Calu3 (cell line): Measurements from ENCODE around the gene C10orf143. TPM values are rescaled to one million over a fixed set of nuclear protein-coding genes. Genes with fewer than 3 reads are reported as not detected.

Experiments used
- BruUV-seq: library from RNA; stranded (reverse); fragments of 400-500 nt; replicated peaks from 2 replicates; lab custom pipeline; 2021; lab: Mats Ljungman, UMichigan
- CTCF ChIA-PET: fragments of 300-600 bp; sonication (Branson Sonifier 250); formaldehyde crosslinking; loops from one replicate; lab custom pipeline; 2022; ENCODE audit warnings: antibody characterized with exemption; lab: Charles Lee
- DNase-seq: peaks from one replicate; pipeline ENCODE4 v3.0.0; 2022
- H3K27ac Mint-ChIP-seq: one replicate; pipeline ENCODE4 v1.8.0; 2022; ENCODE audit warnings: mixed read lengths; ENCODE audit not compliant: unreplicated experiment
- H3K27me3 Mint-ChIP-seq: one replicate; pipeline ENCODE4 v1.8.0; 2022; ENCODE audit warnings: mixed read lengths; ENCODE audit not compliant: unreplicated experiment
- H3K36me3 Mint-ChIP-seq: one replicate; pipeline ENCODE4 v1.8.0; 2022; ENCODE audit warnings: mild to moderate bottlenecking, moderate library complexity, mixed read lengths; ENCODE audit not compliant: insufficient read depth, unreplicated experiment
- H3K4me1 Mint-ChIP-seq: one replicate; pipeline ENCODE4 v1.8.0; 2022; ENCODE audit warnings: mild to moderate bottlenecking, low read depth, mixed read lengths; ENCODE audit not compliant: unreplicated experiment
- H3K4me3 Mint-ChIP-seq: one replicate; pipeline ENCODE4 v1.8.0; 2022; ENCODE audit warnings: mild to moderate bottlenecking, low read depth, moderate library complexity, mixed read lengths; ENCODE audit not compliant: unreplicated experiment
- H3K9me3 Mint-ChIP-seq: one replicate; pipeline ENCODE4 v1.8.0; 2022; ENCODE audit warnings: low read depth, mixed read lengths; ENCODE audit not compliant: unreplicated experiment
- CTCF ChIP-seq: fragments of 200-600 bp; IDR thresholded peaks from one replicate; pipeline ENCODE4 v1.8.0; 2022; ENCODE audit warnings: antibody characterized with exemption; ENCODE audit not compliant: unreplicated experiment
- intact Hi-C: fragments of 100-400 bp; cut with micrococcal nuclease; formaldehyde crosslinking; loops from one replicate; pipeline ENCODE4 v1.10.0; 2022; ENCODE audit not compliant: unreplicated experiment
- total RNA-seq: library from RNA; stranded (reverse); gene quantifications from 2 replicates; pipeline ENCODE4 v1.2.3, GENCODE V29; 2022

Gene C10orf143
- total RNA-seq, 1 experiment from 2014 or later = 0.50 TPM

- H3K4me1 Mint-ChIP-seq = peaks cover 24% of the 10 kb centered on the region
- CTCF ChIA-PET = no interaction called here
- TF ChIP-seq CTCF = no peak
- no peaks in the 10 kb centered on the region for H3K9me3 Mint-ChIP-seq
- intact Hi-C loops = no loop called here
- no peak overlapping the region for H3K27ac Mint-ChIP-seq
- no TSS peak for BruUV-seq
- H3K36me3 Mint-ChIP-seq = peaks cover 31% of the 10 kb centered on the region
- DNase-seq = no peak
- no peaks in the 10 kb centered on the region for H3K27me3 Mint-ChIP-seq
- H3K4me3 Mint-ChIP-seq = no peak overlapping the region
Observed at GRCh38 chr10:130141460-130141859, 30.8 kb upstream of the C10orf143 start.

GRCh38 chr10:130141038-130141437 lies 30.4 kb upstream of the C10orf143 start:
- H3K9me3 Mint-ChIP-seq = no peaks in the 10 kb centered on the region
- no peak for TF ChIP-seq CTCF
- BruUV-seq = no TSS peak
- CTCF ChIA-PET = no interaction called here
- peaks cover 36% of the 10 kb centered on the region for H3K36me3 Mint-ChIP-seq
- intact Hi-C loops = no loop called here
- peaks cover 24% of the 10 kb centered on the region for H3K4me1 Mint-ChIP-seq
- no peak for DNase-seq
- no peak overlapping the region for H3K27ac Mint-ChIP-seq
- no peak overlapping the region for H3K4me3 Mint-ChIP-seq
- H3K27me3 Mint-ChIP-seq = no peaks in the 10 kb centered on the region

GRCh38 chr10:130140425-130140824 lies 29.8 kb upstream of the C10orf143 start:
- Mint-ChIP-seq H3K9me3 (no peaks in the 10 kb centered on the region), H3K27me3 (no peaks in the 10 kb centered on the region), H3K36me3 (peaks cover 42% of the 10 kb centered on the region), H3K4me1 (peaks cover 24% of the 10 kb centered on the region), H3K4me3 (no peak overlapping the region), H3K27ac (no peak overlapping the region)
- TF ChIP-seq CTCF = no peak
- intact Hi-C loops = no loop called here
- BruUV-seq = no TSS peak
- no peak for DNase-seq
- CTCF ChIA-PET = interaction anchor here (1.2 kb wide), 1 partner anchor 30 kb away, joined by 6 read pairs; no protein-coding TSS in a partner anchor

- H3K36me3 Mint-ChIP-seq = peaks cover 43% of the 10 kb centered on the region
- DNase-seq = peak; percentile 34
- TF ChIP-seq CTCF = no peak
- peak overlapping the region; percentile 80 for H3K4me3 Mint-ChIP-seq
- H3K27me3 Mint-ChIP-seq = no peaks in the 10 kb centered on the region
- peaks cover 24% of the 10 kb centered on the region for H3K4me1 Mint-ChIP-seq
- no peaks in the 10 kb centered on the region for H3K9me3 Mint-ChIP-seq
- CTCF ChIA-PET = interaction anchor here (0.7 to 3.3 kb wide), 3 partner anchors 28 to 671 kb away, joined by 5 to 20 read pairs (median 10); partner anchors contain the start of genes C10orf143 and MGMT
- no TSS peak for BruUV-seq
- intact Hi-C loops = loop anchor here (1.0 kb wide), 1 partner anchor 27 kb away; no protein-coding TSS in a partner anchor
- peak overlapping the region; percentile 95 for H3K27ac Mint-ChIP-seq
Observed at GRCh38 chr10:130138479-130138866, 27.8 kb upstream of the C10orf143 start.
